K562 (cell line): ENCODE results near the gene BEST2.

Experiments used
- ATF3 ChIP-seq, 2 experiments: fragments of 450-650 bp in 1 of 2; sonication (generic) in 1 of 2; formaldehyde crosslinking in 1 of 2; IDR thresholded peaks in 1 of 2; conservative IDR thresholded peaks in 1 of 2; 2 replicates each; pipeline versions ENCODE4 v1.6.1 to v1.8.1; 2016 to 2023; ENCODE audit warnings: mild to moderate bottlenecking in 2 of 2, moderate library complexity in 2 of 2, inconsistent platforms in 1 of 2, missing genetic modification reagents in 1 of 2
- BCOR ChIP-seq: fragments of 450-650 bp; IDR thresholded peaks from 2 replicates; pipeline ENCODE4 v1.6.1; 2016
- BRF2 ChIP-seq: IDR thresholded peaks from 3 replicates; pipeline ENCODE4 v1.6.1; 2011; ENCODE audit warnings: borderline replicate concordance, mild to moderate bottlenecking; ENCODE audit not compliant: insufficient read length, insufficient read depth
- ELF1 ChIP-seq: fragments of 200-800 bp; sonication (Bioruptor generic); IDR thresholded peaks from 2 replicates; pipeline ENCODE4 v1.6.1; 2016; ENCODE audit warnings: missing genetic modification characterization, missing compliant biosample characterization
- FOXM1 ChIP-seq, 2 experiments: fragments of 450-650 bp in 1 of 2; sonication (generic) in 1 of 2; formaldehyde crosslinking in 1 of 2; IDR thresholded peaks; 2 replicates each; pipeline versions ENCODE4 v1.6.1 to v1.9.0; 2017 to 2022; ENCODE audit warnings: low read depth in 2 of 2, mild to moderate bottlenecking in 2 of 2, missing genetic modification reagents in 1 of 2, moderate library complexity in 1 of 2
- KLF16 ChIP-seq: IDR thresholded peaks from 2 replicates; pipeline ENCODE4 v1.6.1; 2016; ENCODE audit warnings: antibody characterized with exemption
- POLR2AphosphoS5 ChIP-seq: IDR thresholded peaks from 2 replicates; pipeline ENCODE4 v1.6.1; 2011; ENCODE audit warnings: mild to moderate bottlenecking, low read depth, low read length, moderate library complexity; ENCODE audit not compliant: control insufficient read depth, insufficient read depth
- TAF1 ChIP-seq: IDR thresholded peaks from 2 replicates; pipeline ENCODE4 v1.6.1; 2011; ENCODE audit warnings: mild to moderate bottlenecking, low read length, moderate library complexity; ENCODE audit not compliant: insufficient read depth, control insufficient read depth, severe bottlenecking; ENCODE audit errors: extremely low read depth
- ZNF274 ChIP-seq: IDR thresholded peaks from 2 replicates; pipeline ENCODE4 v1.6.1; 2011; ENCODE audit warnings: low read depth, mild to moderate bottlenecking, low read length, moderate library complexity, borderline replicate concordance
- ZNF444 ChIP-seq: fragments of 250-450 bp; sonication (Bioruptor Pico); IDR thresholded peaks from 2 replicates; pipeline ENCODE4 v1.4.0; 2020; ENCODE audit warnings: mild to moderate bottlenecking, moderate library complexity

- TF ChIP-seq ATF3 (IDR thresholded peaks at IDR 0.05) = no peak
- no peak for TF ChIP-seq ATF3 (CRISPR knock-in tag; conservative IDR thresholded peaks at IDR 0.05)
- no peak; the same call in 1 of the 2 replicates for TF ChIP-seq POLR2AphosphoS5
- no peak for TF ChIP-seq ZNF274
- no peak for TF ChIP-seq ZNF444 (CRISPR knock-in tag)
- TF ChIP-seq FOXM1 (IDR thresholded peaks at IDR 0.05; ENCODE audit: low read depth) = no peak
- no peak for TF ChIP-seq FOXM1 (CRISPR knock-in tag; IDR thresholded peaks at IDR 0.05; ENCODE audit: low read depth)
- TF ChIP-seq BRF2 = no peak
- TF ChIP-seq ELF1 (tag) = no peak
- no peak for TF ChIP-seq TAF1
- TF ChIP-seq KLF16 = no peak
- no peak for TF ChIP-seq BCOR
Measured at GRCh38 chr19:12705654-12706331, 45.8 kb upstream of the BEST2 start.
